Endothelial cell of umbilical vein (primary cell): ENCODE data around the gene TEX264. TPM values are rescaled to one million over a fixed set of nuclear protein-coding genes. Genes with fewer than 3 reads are reported as not detected.

Source experiments
- BruUV-seq: library from RNA; stranded (reverse); fragments of 400-500 nt; replicated peaks from 2 replicates; lab custom pipeline; 2021; lab: Mats Ljungman, UMichigan
- CTCF ChIA-PET: fragments of 300-600, 350-600 bp; sonication (Branson Sonifier 250); formaldehyde crosslinking; loops from one replicate; lab custom pipeline; 2021; ENCODE audit warnings: antibody characterized with exemption, inconsistent platforms; lab: Charles Lee
- POLR2A ChIA-PET: fragments of 300-600, 350-600 bp; sonication (Branson Sonifier 250); formaldehyde crosslinking; loops from one replicate; lab custom pipeline; 2021; ENCODE audit warnings: antibody characterized with exemption, inconsistent platforms; lab: Charles Lee
- DNase-seq: peaks from one replicate; pipeline ENCODE4 v3.0.0-alpha.2; 2011; ENCODE audit warnings: low read depth, low spot score
- FAIRE-seq: peaks from 2 replicates; lab custom pipeline; 2011; peaks lifted over from hg19 to GRCh38; lab: Jason Lieb, UNC
- H2AFZ ChIP-seq: 2 replicates; pipeline ENCODE4 v1.6.0; 2012; ENCODE audit warnings: low read depth, low read length, control low read depth, inconsistent platforms
- H3K27ac ChIP-seq: 2 replicates; pipeline ENCODE4 v1.5.1; 2011; ENCODE audit warnings: low read depth, mild to moderate bottlenecking, control low read depth, low read length, moderate library complexity; ENCODE audit not compliant: insufficient read depth
- H3K27me3 ChIP-seq, 2 experiments: 2 replicates each; pipeline versions ENCODE4 v1.6.0 to v1.6.1; 2011; ENCODE audit warnings: low read length in 2 of 2, mixed read lengths in 1 of 2; ENCODE audit not compliant: control insufficient read depth in 2 of 2, insufficient read depth in 2 of 2
- H3K36me3 ChIP-seq, 2 experiments: 2 replicates in 1 of 2; 3 replicates in 1 of 2; pipeline ENCODE4 v1.5.1; 2011; ENCODE audit warnings: low read length in 2 of 2, mild to moderate bottlenecking in 1 of 2, moderate library complexity in 1 of 2; ENCODE audit not compliant: control insufficient read depth in 2 of 2, insufficient read depth in 2 of 2; ENCODE audit errors: extremely low read depth in 1 of 2
- H3K4me1 ChIP-seq: 3 replicates; pipeline ENCODE4 v1.5.1; 2011; ENCODE audit warnings: mild to moderate bottlenecking, low read length; ENCODE audit not compliant: control insufficient read depth, insufficient read depth; ENCODE audit errors: extremely low read depth
- H3K4me2 ChIP-seq: 2 replicates; pipeline ENCODE4 v1.6.1; 2011; ENCODE audit warnings: low read length, control low read depth, mixed read lengths; ENCODE audit not compliant: insufficient read depth
- H3K4me3 ChIP-seq, 3 experiments: fragments of 200-600 bp in 1 of 3; sonication (generic), shearing (Covaris generic) in 1 of 3; replicated peaks in 1 of 3; 2 replicates each; pipeline ENCODE4 v1.5.1; 2011 to 2016; ENCODE audit warnings: control low read depth in 3 of 3, low read length in 3 of 3, mild to moderate bottlenecking in 2 of 3, inconsistent platforms in 1 of 3, low read depth in 1 of 3, moderate library complexity in 1 of 3; ENCODE audit not compliant: insufficient read depth in 1 of 3
- H3K79me2 ChIP-seq: 2 replicates; pipeline ENCODE4 v1.6.0; 2012; ENCODE audit warnings: low read length, inconsistent platforms; ENCODE audit not compliant: control insufficient read depth, insufficient read depth
- H3K9ac ChIP-seq: replicated peaks from 2 replicates; pipeline ENCODE3; 2011; ENCODE audit warnings: low read length, control low read depth; ENCODE audit not compliant: insufficient read depth; ENCODE audit errors: extremely low read depth
- H3K9me1 ChIP-seq: replicated peaks from 3 replicates; pipeline ENCODE4 v1.6.0; 2011; ENCODE audit warnings: mild to moderate bottlenecking, low read length; ENCODE audit not compliant: control insufficient read depth, insufficient read depth; ENCODE audit errors: extremely low read depth
- H3K9me3 ChIP-seq: replicated peaks from 2 replicates; pipeline ENCODE4 v1.5.1; 2012; ENCODE audit warnings: low read length, inconsistent platforms; ENCODE audit not compliant: control insufficient read depth, insufficient read depth
- H4K20me1 ChIP-seq: replicated peaks from 2 replicates; pipeline ENCODE3; 2011; ENCODE audit warnings: mild to moderate bottlenecking, low read length; ENCODE audit not compliant: control insufficient read depth, insufficient read depth; ENCODE audit errors: extremely low read depth
- CTCF ChIP-seq, 2 donors: IDR thresholded peaks; 1 replicate in 1 of 2; 2 replicates in 1 of 2; pipeline ENCODE4 v1.5.1; 2011; ENCODE audit warnings: low read length in 2 of 2, mild to moderate bottlenecking in 2 of 2, moderate library complexity in 2 of 2, control low read depth in 1 of 2, inconsistent platforms in 1 of 2, low read depth in 1 of 2; ENCODE audit not compliant: insufficient read depth in 1 of 2; ENCODE audit errors: extremely low read depth in 1 of 2
- EZH2 ChIP-seq: IDR thresholded peaks from 2 replicates; pipeline ENCODE4 v1.6.1; 2012; ENCODE audit warnings: borderline replicate concordance, low read depth, mild to moderate bottlenecking, moderate library complexity, low read length, inconsistent platforms; ENCODE audit not compliant: severe bottlenecking
- FOS ChIP-seq: IDR thresholded peaks from 2 replicates; pipeline ENCODE4 v1.6.1; 2011; ENCODE audit warnings: mild to moderate bottlenecking, low read length, moderate library complexity, borderline replicate concordance; ENCODE audit not compliant: insufficient read depth
- GATA2 ChIP-seq: IDR thresholded peaks from 2 replicates; pipeline ENCODE4 v1.7.0; 2011; ENCODE audit warnings: low read depth, mild to moderate bottlenecking, moderate library complexity, mixed read lengths, low read length; ENCODE audit not compliant: insufficient read length, insufficient read depth
- JUN ChIP-seq: IDR thresholded peaks from 2 replicates; pipeline ENCODE4 v1.6.1; 2011; ENCODE audit warnings: borderline replicate concordance, low read depth; ENCODE audit not compliant: insufficient read length, insufficient read depth
- MAX ChIP-seq: IDR thresholded peaks from 2 replicates; pipeline ENCODE4 v1.6.1; 2011; ENCODE audit not compliant: insufficient read depth, insufficient read length
- MYC ChIP-seq: IDR thresholded peaks from one replicate; pipeline ENCODE4 v1.6.1; 2011; ENCODE audit warnings: mild to moderate bottlenecking, low read depth, low read length
- POLR2A ChIP-seq: IDR thresholded peaks from 2 replicates; pipeline ENCODE4 v1.6.1; 2012; ENCODE audit warnings: low read depth, mild to moderate bottlenecking, control low read depth, low read length
- POLR2AphosphoS5 ChIP-seq: IDR thresholded peaks from 2 replicates; pipeline ENCODE4 v1.6.1; 2012; ENCODE audit warnings: low read depth, mild to moderate bottlenecking, control low read depth, low read length, moderate library complexity; ENCODE audit not compliant: insufficient read depth
- dilution Hi-C: fragments of 300-500 bp; cut with MboI; formaldehyde crosslinking; loops from one replicate; pipeline ENCODE4 v1.15.0; 2019; ENCODE audit warnings: low sequenced_read_pairs; ENCODE audit not compliant: extremely low pct_ligation_motif_present
- intact Hi-C: fragments of 100-400 bp; cut with micrococcal nuclease; formaldehyde crosslinking; loops from one replicate; pipeline ENCODE4 v1.10.0; 2022
- polyA plus RNA-seq, 4 experiments: library from polyadenylated mRNA; depleted of rRNA in 3 of 4; stranded (reverse) in 3 of 4; unstranded in 1 of 4; fragments of >200 nt; gene quantifications; 2 replicates each; pipeline versions ENCODE4 v1.2.1 to v1.2.3, GENCODE V29; 2011 to 2012; ENCODE audit warnings: missing spikeins in 1 of 4
- total RNA-seq: library from RNA; stranded (reverse); gene quantifications from 2 replicates; pipeline ENCODE4 v1.2.3, GENCODE V29; 2021

Gene TEX264
- total and polyA plus RNA-seq, 2 donors (not counting 3 experiments of a cell fraction or from before 2014, with no cell fraction given), result 29.0 to 89.7 TPM

GRCh38 chr3:51719410-51720025 is 48.5 kb downstream of the TEX264 start:
- H3K9ac ChIP-seq, result no peak overlapping the region
- H3K4me1 ChIP-seq, result no peaks in the 10 kb centered on the region
- no peak overlapping the region for H3K27ac ChIP-seq
- no peaks in the 10 kb centered on the region for H3K9me1 ChIP-seq
- no peaks in the 10 kb centered on the region for H3K9me3 ChIP-seq
- POLR2A ChIA-PET, result no interaction called here
- H3K4me3 ChIP-seq, result no peak overlapping the region
- DNase-seq (no peak), FAIRE-seq (no peak)
- dilution Hi-C loops, result no loop called here
- H3K79me2 ChIP-seq, result no peaks in the 10 kb centered on the region
- CTCF ChIA-PET, result interaction anchor here (0.8 to 2.3 kb wide), 13 partner anchors 9 to 218 kb away, joined by 3 to 20 read pairs (median 4); no protein-coding TSS in a partner anchor
- intact Hi-C loops, result loop anchor here (1.0 kb wide), 1 partner anchor 81 kb away; no protein-coding TSS in a partner anchor
- H3K36me3 ChIP-seq, result no peaks in the 10 kb centered on the region
- H2AFZ ChIP-seq, result no peak overlapping the region
- no TSS peak for BruUV-seq
- no peaks in the 10 kb centered on the region for H3K27me3 ChIP-seq
- TF ChIP-seq CTCF (IDR thresholded peaks at IDR 0.05; ENCODE audit: extremely low read depth in 1 of 2, insufficient read depth in 1 of 2, low read depth in 1 of 2, low read length in 2 of 2) (peak in 1 of 2 donors; percentile 8), FOS (no peak)
- no peak overlapping the region for H3K4me2 ChIP-seq
- no peaks in the 10 kb centered on the region for H4K20me1 ChIP-seq

GRCh38 chr3:51720292-51721061 is 49.4 kb downstream of the TEX264 start:
- Histone ChIP-seq H3K27ac (no peak overlapping the region), H3K9ac (no peak overlapping the region), H3K4me2 (no peak overlapping the region), H4K20me1 (no peaks in the 10 kb centered on the region), H3K79me2 (no peaks in the 10 kb centered on the region), H3K9me3 (no peaks in the 10 kb centered on the region), H3K36me3 (no peaks in the 10 kb centered on the region), H2AFZ (no peak overlapping the region), H3K4me1 (no peaks in the 10 kb centered on the region), H3K4me3 (no peak overlapping the region), H3K27me3 (no peaks in the 10 kb centered on the region), H3K9me1 (no peaks in the 10 kb centered on the region)
- dilution Hi-C loops, result no loop called here
- no peak for DNase-seq
- FAIRE-seq, result no peak
- intact Hi-C loops, result no loop called here
- CTCF ChIA-PET, result interaction anchor here (1.2 to 2.3 kb wide), 4 partner anchors 10 to 79 kb away, joined by 3 to 20 read pairs (median 6); no protein-coding TSS in a partner anchor
- POLR2A ChIA-PET, result no interaction called here
- TF ChIP-seq FOS (no peak), MYC (no peak), GATA2 (no peak), POLR2A (no peak), POLR2AphosphoS5 (no peak), EZH2 (no peak), JUN (no peak), MAX (no peak), CTCF (IDR thresholded peaks at IDR 0.05; ENCODE audit: extremely low read depth in 1 of 2, insufficient read depth in 1 of 2, low read depth in 1 of 2, low read length in 2 of 2) (no peak)
- BruUV-seq, result no TSS peak
